SK-N-SH treated with all-trans-retinoic acid at 6 μM for 48 hours (cell line): ENCODE data around the gene BRD2.

Experiments
- ATAC-seq: fragments of 200-7000 bp; cut with Tn5 transposase; 3 replicates; pipeline ENCODE4 v1.9.1; 2020; ENCODE audit warnings: mild to moderate bottlenecking, moderate library complexity
- ARNTL ChIP-seq: fragments of 450-650 bp; formaldehyde crosslinking; IDR thresholded peaks from 2 replicates; pipeline ENCODE4 v1.5.0; 2020; ENCODE audit warnings: low read depth, mild to moderate bottlenecking, moderate library complexity, borderline replicate concordance
- BACH2 ChIP-seq: fragments of 250-450 bp; sonication (Bioruptor Pico); IDR thresholded peaks from 2 replicates; pipeline ENCODE4 v1.9.0; 2021; ENCODE audit warnings: mild to moderate bottlenecking, borderline replicate concordance
- CSDC2 ChIP-seq: fragments of 250-450 bp; sonication (Bioruptor Pico); IDR thresholded peaks from 2 replicates; pipeline ENCODE4 v1.5.0; 2020; ENCODE audit warnings: mild to moderate bottlenecking, moderate library complexity
- ESRRG ChIP-seq: fragments of 250-450 bp; sonication (Bioruptor Pico); IDR thresholded peaks from 2 replicates; pipeline ENCODE4 v1.6.1; 2021; ENCODE audit warnings: mild to moderate bottlenecking
- GLIS3 ChIP-seq: fragments of 250-450 bp; sonication (Bioruptor Pico); IDR thresholded peaks from 2 replicates; pipeline ENCODE4 v1.5.0; 2020; ENCODE audit warnings: mild to moderate bottlenecking, moderate library complexity
- ISL1 ChIP-seq: fragments of 250-450 bp; sonication (Bioruptor Pico); IDR thresholded peaks from 2 replicates; pipeline ENCODE4 v2.1.2; 2022; ENCODE audit warnings: mild to moderate bottlenecking, moderate library complexity
- OSR1 ChIP-seq: fragments of 250-450 bp; sonication (Bioruptor Pico); IDR thresholded peaks from 2 replicates; pipeline ENCODE4 v1.8.0; 2022; ENCODE audit warnings: moderate library complexity, mild to moderate bottlenecking, inconsistent platforms
- PPARA ChIP-seq: fragments of 250-450 bp; sonication (Bioruptor Pico); IDR thresholded peaks from 2 replicates; pipeline ENCODE4 v1.5.0; 2020; ENCODE audit warnings: mild to moderate bottlenecking, borderline replicate concordance
- RARB ChIP-seq: fragments of 250-450 bp; sonication (Bioruptor Pico); IDR thresholded peaks from 2 replicates; pipeline ENCODE4 v1.8.0; 2021; ENCODE audit warnings: mild to moderate bottlenecking, moderate library complexity
- SNAI2 ChIP-seq: fragments of 250-450 bp; sonication (Bioruptor Pico); IDR thresholded peaks from 2 replicates; pipeline ENCODE4 v1.5.0; 2020; ENCODE audit warnings: mild to moderate bottlenecking, moderate library complexity
- TCF4 ChIP-seq: fragments of 250-450 bp; sonication (Bioruptor Pico); IDR thresholded peaks from 2 replicates; pipeline ENCODE4 v1.8.0; 2021; ENCODE audit warnings: mild to moderate bottlenecking, moderate library complexity, borderline replicate concordance
- TOX ChIP-seq: fragments of 250-450 bp; sonication (Bioruptor Pico); IDR thresholded peaks from 2 replicates; pipeline ENCODE4 v1.8.0; 2021; ENCODE audit warnings: mild to moderate bottlenecking, moderate library complexity, borderline replicate concordance
- ZC3H10 ChIP-seq: fragments of 250-450 bp; sonication (Bioruptor Pico); IDR thresholded peaks from 2 replicates; pipeline ENCODE4 v1.5.1; 2021; ENCODE audit warnings: mild to moderate bottlenecking, moderate library complexity
- ZFP3 ChIP-seq: fragments of 250-450 bp; sonication (Bioruptor Pico); IDR thresholded peaks from 2 replicates; pipeline ENCODE4 v1.5.0; 2020; ENCODE audit warnings: mild to moderate bottlenecking, moderate library complexity
- ZFP30 ChIP-seq: fragments of 450-650 bp; formaldehyde crosslinking; IDR thresholded peaks from 2 replicates; pipeline ENCODE4 v1.5.0; 2022; ENCODE audit warnings: mild to moderate bottlenecking, moderate library complexity
- ZNF565 ChIP-seq: fragments of 450-650 bp; formaldehyde crosslinking; conservative IDR thresholded peaks from 2 replicates; pipeline ENCODE4 v1.5.0; 2020; ENCODE audit warnings: low read depth, mild to moderate bottlenecking, moderate library complexity
- ZNF8 ChIP-seq: fragments of 450-650 bp; formaldehyde crosslinking; IDR thresholded peaks from 2 replicates; pipeline ENCODE4 v1.5.0; 2020; ENCODE audit warnings: mild to moderate bottlenecking, moderate library complexity
- TF ChIP-seq, protein P1 (sequence below): fragments of 250-450 bp; sonication (Bioruptor Pico); IDR thresholded peaks from 2 replicates; pipeline ENCODE4 v1.8.0; 2021; ENCODE audit warnings: low read depth, mild to moderate bottlenecking, moderate library complexity, borderline replicate concordance
- TF ChIP-seq, protein P2 (sequence below): fragments of 250-450 bp; sonication (Bioruptor Pico); IDR thresholded peaks from 2 replicates; pipeline ENCODE4 v1.5.0; 2020; ENCODE audit warnings: mild to moderate bottlenecking, moderate library complexity
- TF ChIP-seq, protein P3 (sequence below): fragments of 250-450 bp; sonication (Bioruptor Pico); IDR thresholded peaks from 2 replicates; pipeline ENCODE4 v1.5.1; 2021; ENCODE audit warnings: mild to moderate bottlenecking, moderate library complexity
- TF ChIP-seq, protein P4 (sequence below): fragments of 250-450 bp; sonication (Bioruptor Pico); IDR thresholded peaks from 2 replicates; pipeline ENCODE4 v1.8.0; 2020; ENCODE audit warnings: mild to moderate bottlenecking, moderate library complexity, borderline replicate concordance

Gene BRD2

DNA sequence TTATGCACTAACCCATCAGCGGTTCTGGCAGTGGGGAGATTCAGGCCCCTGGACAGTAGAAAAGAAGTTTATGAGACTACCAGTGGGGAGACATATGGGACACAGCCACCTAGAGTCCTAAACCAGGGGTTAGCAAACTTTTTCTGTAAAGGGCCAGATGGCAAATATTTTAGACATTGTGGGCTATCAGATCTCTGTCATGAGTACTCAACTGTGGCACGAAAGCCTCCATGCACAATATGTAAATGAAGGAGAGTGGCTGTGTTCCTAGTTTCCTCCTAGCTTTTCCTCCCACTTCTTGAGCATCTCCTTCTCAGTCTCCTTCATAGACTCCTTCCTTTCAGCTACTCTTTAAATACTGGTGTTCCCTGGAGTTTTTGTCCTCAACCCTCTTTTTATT lies 12.2 kb upstream of the BRD2 start (continued):
- TF ChIP-seq, protein P1, sequence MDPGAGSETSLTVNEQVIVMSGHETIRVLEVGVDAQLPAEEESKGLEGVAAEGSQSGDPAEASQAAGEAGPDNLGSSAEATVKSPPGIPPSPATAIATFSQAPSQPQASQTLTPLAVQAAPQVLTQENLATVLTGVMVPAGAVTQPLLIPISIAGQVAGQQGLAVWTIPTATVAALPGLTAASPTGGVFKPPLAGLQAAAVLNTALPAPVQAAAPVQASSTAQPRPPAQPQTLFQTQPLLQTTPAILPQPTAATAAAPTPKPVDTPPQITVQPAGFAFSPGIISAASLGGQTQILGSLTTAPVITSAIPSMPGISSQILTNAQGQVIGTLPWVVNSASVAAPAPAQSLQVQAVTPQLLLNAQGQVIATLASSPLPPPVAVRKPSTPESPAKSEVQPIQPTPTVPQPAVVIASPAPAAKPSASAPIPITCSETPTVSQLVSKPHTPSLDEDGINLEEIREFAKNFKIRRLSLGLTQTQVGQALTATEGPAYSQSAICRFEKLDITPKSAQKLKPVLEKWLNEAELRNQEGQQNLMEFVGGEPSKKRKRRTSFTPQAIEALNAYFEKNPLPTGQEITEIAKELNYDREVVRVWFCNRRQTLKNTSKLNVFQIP (CRISPR knock-in tag), result no peak
- no peak for TF ChIP-seq PPARA (CRISPR knock-in tag)
- TF ChIP-seq ZNF8 (CRISPR knock-in tag), result no peak
- TF ChIP-seq, protein P2, sequence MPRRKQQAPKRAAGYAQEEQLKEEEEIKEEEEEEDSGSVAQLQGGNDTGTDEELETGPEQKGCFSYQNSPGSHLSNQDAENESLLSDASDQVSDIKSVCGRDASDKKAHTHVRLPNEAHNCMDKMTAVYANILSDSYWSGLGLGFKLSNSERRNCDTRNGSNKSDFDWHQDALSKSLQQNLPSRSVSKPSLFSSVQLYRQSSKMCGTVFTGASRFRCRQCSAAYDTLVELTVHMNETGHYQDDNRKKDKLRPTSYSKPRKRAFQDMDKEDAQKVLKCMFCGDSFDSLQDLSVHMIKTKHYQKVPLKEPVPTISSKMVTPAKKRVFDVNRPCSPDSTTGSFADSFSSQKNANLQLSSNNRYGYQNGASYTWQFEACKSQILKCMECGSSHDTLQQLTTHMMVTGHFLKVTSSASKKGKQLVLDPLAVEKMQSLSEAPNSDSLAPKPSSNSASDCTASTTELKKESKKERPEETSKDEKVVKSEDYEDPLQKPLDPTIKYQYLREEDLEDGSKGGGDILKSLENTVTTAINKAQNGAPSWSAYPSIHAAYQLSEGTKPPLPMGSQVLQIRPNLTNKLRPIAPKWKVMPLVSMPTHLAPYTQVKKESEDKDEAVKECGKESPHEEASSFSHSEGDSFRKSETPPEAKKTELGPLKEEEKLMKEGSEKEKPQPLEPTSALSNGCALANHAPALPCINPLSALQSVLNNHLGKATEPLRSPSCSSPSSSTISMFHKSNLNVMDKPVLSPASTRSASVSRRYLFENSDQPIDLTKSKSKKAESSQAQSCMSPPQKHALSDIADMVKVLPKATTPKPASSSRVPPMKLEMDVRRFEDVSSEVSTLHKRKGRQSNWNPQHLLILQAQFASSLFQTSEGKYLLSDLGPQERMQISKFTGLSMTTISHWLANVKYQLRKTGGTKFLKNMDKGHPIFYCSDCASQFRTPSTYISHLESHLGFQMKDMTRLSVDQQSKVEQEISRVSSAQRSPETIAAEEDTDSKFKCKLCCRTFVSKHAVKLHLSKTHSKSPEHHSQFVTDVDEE, result no peak
- TF ChIP-seq GLIS3 (CRISPR knock-in tag), result no peak
- no peak for TF ChIP-seq CSDC2 (CRISPR knock-in tag)

DNA sequence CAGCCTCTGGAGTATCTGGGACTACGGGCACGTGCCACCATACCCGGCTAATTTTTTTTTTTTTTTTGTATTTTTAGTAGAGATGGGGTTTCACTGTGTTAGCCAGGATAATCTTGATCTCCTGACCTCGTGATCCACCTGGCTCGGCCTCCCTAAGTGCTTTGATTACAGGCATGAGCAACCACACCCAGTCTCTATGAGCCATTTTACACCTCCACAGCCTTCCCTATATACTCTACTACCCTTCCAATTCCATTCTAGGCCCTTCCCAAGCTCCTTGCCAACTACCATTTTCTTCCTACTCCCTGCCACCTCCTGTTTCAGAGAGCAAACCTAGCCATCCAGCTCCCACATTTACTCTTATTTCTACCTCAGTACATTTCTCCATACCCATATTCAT lies 7.8 kb upstream of the BRD2 start:
- ATAC-seq, result no peak
- TF ChIP-seq TCF4 (CRISPR knock-in tag) (no peak), ARNTL (CRISPR knock-in tag) (no peak), PPARA (CRISPR knock-in tag) (no peak)
- TF ChIP-seq, protein P3, sequence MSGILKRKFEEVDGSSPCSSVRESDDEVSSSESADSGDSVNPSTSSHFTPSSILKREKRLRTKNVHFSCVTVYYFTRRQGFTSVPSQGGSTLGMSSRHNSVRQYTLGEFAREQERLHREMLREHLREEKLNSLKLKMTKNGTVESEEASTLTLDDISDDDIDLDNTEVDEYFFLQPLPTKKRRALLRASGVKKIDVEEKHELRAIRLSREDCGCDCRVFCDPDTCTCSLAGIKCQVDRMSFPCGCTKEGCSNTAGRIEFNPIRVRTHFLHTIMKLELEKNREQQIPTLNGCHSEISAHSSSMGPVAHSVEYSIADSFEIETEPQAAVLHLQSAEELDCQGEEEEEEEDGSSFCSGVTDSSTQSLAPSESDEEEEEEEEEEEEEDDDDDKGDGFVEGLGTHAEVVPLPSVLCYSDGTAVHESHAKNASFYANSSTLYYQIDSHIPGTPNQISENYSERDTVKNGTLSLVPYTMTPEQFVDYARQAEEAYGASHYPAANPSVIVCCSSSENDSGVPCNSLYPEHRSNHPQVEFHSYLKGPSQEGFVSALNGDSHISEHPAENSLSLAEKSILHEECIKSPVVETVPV, result no peak
- TF ChIP-seq, protein P1 (CRISPR knock-in tag), result no peak

DNA sequence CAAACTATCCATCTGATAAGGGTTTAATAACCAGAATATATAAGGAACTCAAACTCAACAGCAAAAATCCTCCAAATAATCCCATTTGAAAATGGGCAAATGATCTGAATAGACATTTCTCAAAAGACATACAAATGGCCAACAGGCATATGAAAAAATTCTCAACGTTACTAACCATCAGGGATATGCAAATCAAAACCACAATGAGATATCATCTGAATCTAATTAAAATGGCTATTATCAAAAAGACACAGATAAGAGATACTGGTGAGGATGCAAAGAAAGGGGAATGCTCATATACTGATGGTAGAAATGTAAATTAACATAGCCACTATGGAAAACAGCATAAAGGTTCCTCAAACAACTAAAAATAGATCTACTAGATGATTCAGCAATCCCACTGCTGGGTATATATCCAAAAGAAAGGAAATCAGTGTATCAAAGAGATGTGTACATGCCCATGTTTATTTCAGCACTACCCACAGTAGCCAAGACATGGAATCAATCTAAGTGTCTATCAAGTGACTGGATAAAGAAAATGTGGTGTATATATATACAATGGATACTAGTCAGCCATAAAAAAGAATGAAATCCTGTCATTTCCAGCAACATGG lies 6.1 kb upstream of the BRD2 start:
- TF ChIP-seq SNAI2 (CRISPR knock-in tag) (no peak), TOX (CRISPR knock-in tag) (no peak), ESRRG (CRISPR knock-in tag) (no peak), ZC3H10 (no peak), CSDC2 (CRISPR knock-in tag) (no peak), ARNTL (CRISPR knock-in tag) (no peak), RARB (CRISPR knock-in tag) (no peak), ZNF565 (CRISPR knock-in tag) (no peak), ISL1 (CRISPR knock-in tag) (no peak), BACH2 (CRISPR knock-in tag) (no peak), ZFP3 (CRISPR knock-in tag) (no peak), GLIS3 (CRISPR knock-in tag) (no peak), ZNF8 (CRISPR knock-in tag) (no peak), OSR1 (CRISPR knock-in tag) (no peak), ZFP30 (CRISPR knock-in tag) (no peak)
- TF ChIP-seq, protein P4, sequence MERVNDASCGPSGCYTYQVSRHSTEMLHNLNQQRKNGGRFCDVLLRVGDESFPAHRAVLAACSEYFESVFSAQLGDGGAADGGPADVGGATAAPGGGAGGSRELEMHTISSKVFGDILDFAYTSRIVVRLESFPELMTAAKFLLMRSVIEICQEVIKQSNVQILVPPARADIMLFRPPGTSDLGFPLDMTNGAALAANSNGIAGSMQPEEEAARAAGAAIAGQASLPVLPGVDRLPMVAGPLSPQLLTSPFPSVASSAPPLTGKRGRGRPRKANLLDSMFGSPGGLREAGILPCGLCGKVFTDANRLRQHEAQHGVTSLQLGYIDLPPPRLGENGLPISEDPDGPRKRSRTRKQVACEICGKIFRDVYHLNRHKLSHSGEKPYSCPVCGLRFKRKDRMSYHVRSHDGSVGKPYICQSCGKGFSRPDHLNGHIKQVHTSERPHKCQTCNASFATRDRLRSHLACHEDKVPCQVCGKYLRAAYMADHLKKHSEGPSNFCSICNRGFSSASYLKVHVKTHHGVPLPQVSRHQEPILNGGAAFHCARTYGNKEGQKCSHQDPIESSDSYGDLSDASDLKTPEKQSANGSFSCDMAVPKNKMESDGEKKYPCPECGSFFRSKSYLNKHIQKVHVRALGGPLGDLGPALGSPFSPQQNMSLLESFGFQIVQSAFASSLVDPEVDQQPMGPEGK (CRISPR knock-in tag), result no peak
- TF ChIP-seq, protein P2, result no peak
- TF ChIP-seq, protein P1 (CRISPR knock-in tag), result no peak
- peak; percentile 57 for ATAC-seq
